Measurements from ENCODE around the gene RASGRF2. TPM values are rescaled to one million over a fixed set of nuclear protein-coding genes. Genes with fewer than 3 reads are reported as not detected.
"Not testable (repeated sequence)": the region's sequence is repeated elsewhere in the genome, so short reads cannot be mapped to it uniquely, and the experiment has no call there.

The RASGRF2 gene
- total RNA-seq, 2 donors from 2014 or later, result 19.9 to 20.5 TPM

- no peaks in the 10 kb centered on the region for H3K9me3 Mint-ChIP-seq
- peak overlapping the region; percentile 39 for H3K27ac Mint-ChIP-seq
- peaks cover 83% of the 10 kb centered on the region for H3K4me1 Mint-ChIP-seq (ENCODE audit: low read depth)
- peak overlapping the region; percentile 35 to 61 for H3K4me3 Mint-ChIP-seq
- ATAC-seq (replicated peaks in 1 of 2) (no peak), DNase-seq (no peak)
- peaks cover 0 to 1% of the 10 kb centered on the region in 2 donors for H3K36me3 Mint-ChIP-seq (ENCODE audit: insufficient read depth in 2 of 2)
- no peaks in the 10 kb centered on the region for H3K27me3 Mint-ChIP-seq (ENCODE audit: low read depth)
These were observed 43.7 kb downstream of the RASGRF2 start for GRCh38 chr5:81003811-81004386.

GRCh38 chr5:81005708-81006107, 45.5 kb downstream of the RASGRF2 start:
- ATAC-seq (replicated peaks in 1 of 2) (no peak), DNase-seq (no peak)
- H3K4me1 Mint-ChIP-seq (ENCODE audit: low read depth), result peaks cover 92% of the 10 kb centered on the region
- peak overlapping the region; percentile 79 for H3K27ac Mint-ChIP-seq
- peak overlapping the region; percentile 47 to 69 for H3K4me3 Mint-ChIP-seq
- H3K9me3 Mint-ChIP-seq, result no peaks in the 10 kb centered on the region
- H3K36me3 Mint-ChIP-seq (ENCODE audit: insufficient read depth in 2 of 2), result peaks cover 0 to 1% of the 10 kb centered on the region in 2 donors
- no peaks in the 10 kb centered on the region for H3K27me3 Mint-ChIP-seq (ENCODE audit: low read depth)

GRCh38 chr5:81006231-81006630, 46.1 kb downstream of the RASGRF2 start:
- peak overlapping the region; percentile 81 to 89 for H3K4me3 Mint-ChIP-seq
- peaks cover 92% of the 10 kb centered on the region for H3K4me1 Mint-ChIP-seq (ENCODE audit: low read depth)
- no peak for DNase-seq
- H3K27ac Mint-ChIP-seq, result peak overlapping the region; percentile 96
- H3K27me3 Mint-ChIP-seq (ENCODE audit: low read depth), result no peaks in the 10 kb centered on the region
- no peaks in the 10 kb centered on the region for H3K9me3 Mint-ChIP-seq
- peak in 1 of 2 donors; percentile 14 for ATAC-seq (replicated peaks in 1 of 2)
- peaks cover 0 to 1% of the 10 kb centered on the region in 2 donors for H3K36me3 Mint-ChIP-seq (ENCODE audit: insufficient read depth in 2 of 2)

GRCh38 chr5:81006947-81007636, 46.9 kb downstream of the RASGRF2 start:
- DNase-seq (peak; percentile 57 to 67), ATAC-seq (replicated peaks in 1 of 2) (peak; percentile 79 to 87)
- H3K27ac Mint-ChIP-seq, result peak overlapping the region; percentile 96
- no peaks in the 10 kb centered on the region for H3K9me3 Mint-ChIP-seq
- H3K4me3 Mint-ChIP-seq, result peak overlapping the region; percentile 81 to 89
- peaks cover 89% of the 10 kb centered on the region for H3K4me1 Mint-ChIP-seq (ENCODE audit: low read depth)
- H3K27me3 Mint-ChIP-seq (ENCODE audit: low read depth), result no peaks in the 10 kb centered on the region
- peaks cover under 1 to 1% of the 10 kb centered on the region in 2 donors for H3K36me3 Mint-ChIP-seq (ENCODE audit: insufficient read depth in 2 of 2)

GRCh38 chr5:81007637-81008027, 47.5 kb downstream of the RASGRF2 start:
- H3K9me3 Mint-ChIP-seq, result no peaks in the 10 kb centered on the region
- DNase-seq, result peak; percentile 34 to 39
- peaks cover 1 to 3% of the 10 kb centered on the region in 2 donors for H3K36me3 Mint-ChIP-seq (ENCODE audit: insufficient read depth in 2 of 2)
- peak overlapping the region; percentile 81 to 89 for H3K4me3 Mint-ChIP-seq
- peak; percentile 56 to 66 for ATAC-seq (replicated peaks in 1 of 2)
- peaks cover 89% of the 10 kb centered on the region for H3K4me1 Mint-ChIP-seq (ENCODE audit: low read depth)
- no peaks in the 10 kb centered on the region for H3K27me3 Mint-ChIP-seq (ENCODE audit: low read depth)
- H3K27ac Mint-ChIP-seq, result peak overlapping the region; percentile 96

GRCh38 chr5:81010336-81011169, 50.4 kb downstream of the RASGRF2 start:
- no peak for ATAC-seq (replicated peaks in 1 of 2)
- Mint-ChIP-seq H3K9me3 (no peaks in the 10 kb centered on the region), H3K4me1 (ENCODE audit: low read depth) (peaks cover 86% of the 10 kb centered on the region), H3K36me3 (ENCODE audit: insufficient read depth in 2 of 2) (peaks cover 3 to 4% of the 10 kb centered on the region in 2 donors), H3K4me3 (no peak overlapping the region), H3K27ac (peak overlapping the region; percentile 39), H3K27me3 (ENCODE audit: low read depth) (no peaks in the 10 kb centered on the region)
- DNase-seq, result no peak

- no peak overlapping the region for H3K4me3 Mint-ChIP-seq
- peaks cover 85% of the 10 kb centered on the region for H3K4me1 Mint-ChIP-seq (ENCODE audit: low read depth)
- no peak overlapping the region for H3K27ac Mint-ChIP-seq
- H3K9me3 Mint-ChIP-seq, result no peaks in the 10 kb centered on the region
- DNase-seq (no peak), ATAC-seq (replicated peaks in 1 of 2) (no peak)
- no peaks in the 10 kb centered on the region for H3K27me3 Mint-ChIP-seq (ENCODE audit: low read depth)
- H3K36me3 Mint-ChIP-seq (ENCODE audit: insufficient read depth in 2 of 2), result peaks cover 2 to 3% of the 10 kb centered on the region in 2 donors
These were observed 54.2 kb downstream of the RASGRF2 start for GRCh38 chr5:81014348-81014747.

- Mint-ChIP-seq H3K9me3 (no peaks in the 10 kb centered on the region), H3K36me3 (ENCODE audit: insufficient read depth in 2 of 2) (peaks cover 2 to 3% of the 10 kb centered on the region in 2 donors), H3K4me3 (no peak overlapping the region), H3K27ac (no peak overlapping the region), H3K27me3 (ENCODE audit: low read depth) (no peaks in the 10 kb centered on the region), H3K4me1 (ENCODE audit: low read depth) (peaks cover 85% of the 10 kb centered on the region)
- ATAC-seq (replicated peaks in 1 of 2) (no peak), DNase-seq (no peak)
These were observed 56.0 kb downstream of the RASGRF2 start for GRCh38 chr5:81016116-81016515.

GRCh38 chr5:81017320-81017719, 57.2 kb downstream of the RASGRF2 start:
- Mint-ChIP-seq H3K27ac (peak overlapping the region; percentile 80), H3K9me3 (no peaks in the 10 kb centered on the region), H3K4me1 (ENCODE audit: low read depth) (peaks cover 88% of the 10 kb centered on the region), H3K27me3 (ENCODE audit: low read depth) (no peaks in the 10 kb centered on the region), H3K4me3 (peak overlapping the region; percentile 70 to 83), H3K36me3 (ENCODE audit: insufficient read depth in 2 of 2) (peaks cover 0 to 2% of the 10 kb centered on the region in 2 donors)
- DNase-seq, result no peak
- ATAC-seq (replicated peaks in 1 of 2), result peak; percentile 9 to 35

GRCh38 chr5:81018608-81019007, 58.4 kb downstream of the RASGRF2 start:
- H3K4me3 Mint-ChIP-seq, result peak overlapping the region; percentile 70 to 83
- peaks cover 89% of the 10 kb centered on the region for H3K4me1 Mint-ChIP-seq (ENCODE audit: low read depth)
- DNase-seq (peak; percentile 28 to 52), ATAC-seq (replicated peaks in 1 of 2) (peak; percentile 85 to 94)
- H3K27me3 Mint-ChIP-seq (ENCODE audit: low read depth); H3K36me3 Mint-ChIP-seq (ENCODE audit: insufficient read depth in 2 of 2); H3K9me3 Mint-ChIP-seq: not testable (repeated sequence)
- peak overlapping the region; percentile 82 for H3K27ac Mint-ChIP-seq

GRCh38 chr5:81019748-81020147, 59.6 kb downstream of the RASGRF2 start:
- no peaks in the 10 kb centered on the region for H3K27me3 Mint-ChIP-seq (ENCODE audit: low read depth)
- H3K9me3 Mint-ChIP-seq, result no peaks in the 10 kb centered on the region
- H3K4me1 Mint-ChIP-seq (ENCODE audit: low read depth), result peaks cover 87% of the 10 kb centered on the region
- ATAC-seq (replicated peaks in 1 of 2) (no peak), DNase-seq (no peak)
- H3K36me3 Mint-ChIP-seq (ENCODE audit: insufficient read depth in 2 of 2), result no peaks in the 10 kb centered on the region
- H3K27ac Mint-ChIP-seq, result no peak overlapping the region
- H3K4me3 Mint-ChIP-seq, result no peak overlapping the region

GRCh38 chr5:81020478-81021167, 60.5 kb downstream of the RASGRF2 start:
- H3K27me3 Mint-ChIP-seq (ENCODE audit: low read depth), result no peaks in the 10 kb centered on the region
- DNase-seq (no peak), ATAC-seq (replicated peaks in 1 of 2) (no peak)
- H3K36me3 Mint-ChIP-seq (ENCODE audit: insufficient read depth in 2 of 2), result no peaks in the 10 kb centered on the region
- H3K4me1 Mint-ChIP-seq (ENCODE audit: low read depth), result peaks cover 92% of the 10 kb centered on the region
- no peak overlapping the region for H3K27ac Mint-ChIP-seq
- H3K4me3 Mint-ChIP-seq, result no peak overlapping the region
- H3K9me3 Mint-ChIP-seq, result no peaks in the 10 kb centered on the region
